Liver (tissue), 9 donors: ENCODE data around the gene ANO10. TPM values are rescaled to one million over a fixed set of nuclear protein-coding genes. Genes with fewer than 3 reads are reported as not detected.

Experiments used
- DNase-seq: peaks from one replicate; pipeline ENCODE4 v3.0.0-alpha.2; 2017; ENCODE audit warnings: low spot score
- H3K27ac ChIP-seq, 2 donors: one replicate each; pipeline ENCODE4 v1.7.0; 2013; ENCODE audit warnings: inconsistent platforms in 2 of 2, low read length in 2 of 2, control low read depth in 1 of 2, low read depth in 1 of 2, mild to moderate bottlenecking in 1 of 2
- H3K27me3 ChIP-seq, 4 donors: one replicate each; pipeline versions ENCODE4 v1.6.1 to v1.7.0; 2013; ENCODE audit warnings: low read length in 3 of 4, inconsistent platforms in 1 of 4, mild to moderate bottlenecking in 1 of 4, moderate library complexity in 1 of 4; ENCODE audit not compliant: control insufficient read depth in 4 of 4, insufficient read depth in 4 of 4
- H3K36me3 ChIP-seq, 4 donors: one replicate each; pipeline versions ENCODE4 v1.6.1 to v1.7.0; 2013; ENCODE audit warnings: low read length in 3 of 4, mild to moderate bottlenecking in 3 of 4, low read depth in 1 of 4, moderate library complexity in 1 of 4; ENCODE audit not compliant: control insufficient read depth in 4 of 4, insufficient read depth in 3 of 4
- H3K4me1 ChIP-seq, 4 donors: one replicate each; pipeline versions ENCODE4 v1.6.1 to v1.7.0; 2013; ENCODE audit warnings: low read length in 3 of 4, mild to moderate bottlenecking in 3 of 4, moderate library complexity in 1 of 4; ENCODE audit not compliant: control insufficient read depth in 4 of 4, insufficient read depth in 4 of 4
- H3K4me3 ChIP-seq, 3 donors: one replicate each; pipeline versions ENCODE4 v1.6.1 to v1.7.0; 2013; ENCODE audit warnings: low read length in 3 of 3, control low read depth in 1 of 3, low read depth in 1 of 3, mild to moderate bottlenecking in 1 of 3
- H3K9ac ChIP-seq, 2 donors: one replicate each; pipeline ENCODE4 v1.7.0; 2013; ENCODE audit warnings: low read length in 2 of 2, mild to moderate bottlenecking in 2 of 2, moderate library complexity in 2 of 2, control low read depth in 1 of 2, low read depth in 1 of 2
- H3K9me3 ChIP-seq, 4 donors: one replicate each; pipeline versions ENCODE4 v1.6.1 to v1.7.0; 2013; ENCODE audit warnings: low read length in 3 of 4; ENCODE audit not compliant: control insufficient read depth in 4 of 4
- ATF3 ChIP-seq: IDR thresholded peaks from 2 replicates; pipeline ENCODE4 v1.6.1; 2016; ENCODE audit warnings: antibody characterized with exemption
- CTCF ChIP-seq: fragments of 150-350 bp; IDR thresholded peaks from 2 replicates; pipeline ENCODE4 v1.5.1; 2017; ENCODE audit warnings: improper control_type of control experiment, low read depth, low read length; ENCODE audit not compliant: missing input control
- EGR1 ChIP-seq, 2 donors: IDR thresholded peaks; 2 replicates each; pipeline ENCODE4 v1.6.1; 2016 to 2018; ENCODE audit warnings: antibody characterized with exemption in 2 of 2, low read depth in 2 of 2
- FOXA1 ChIP-seq: IDR thresholded peaks from 2 replicates; pipeline ENCODE4 v1.6.1; 2016; ENCODE audit warnings: antibody characterized with exemption
- FOXA2 ChIP-seq: IDR thresholded peaks from 2 replicates; pipeline ENCODE4 v1.6.1; 2016; ENCODE audit warnings: antibody characterized with exemption
- GABPA ChIP-seq, 2 donors: IDR thresholded peaks in 1 of 2; conservative IDR thresholded peaks in 1 of 2; 2 replicates each; pipeline ENCODE4 v1.6.1; 2016; ENCODE audit warnings: antibody characterized with exemption in 2 of 2, mild to moderate bottlenecking in 1 of 2, moderate library complexity in 1 of 2
- HNF4G ChIP-seq: IDR thresholded peaks from 2 replicates; pipeline ENCODE4 v1.6.1; 2016; ENCODE audit warnings: antibody characterized with exemption
- JUND ChIP-seq, 2 donors: IDR thresholded peaks; 2 replicates each; pipeline ENCODE4 v1.6.1; 2016; ENCODE audit warnings: antibody characterized with exemption in 2 of 2
- MAX ChIP-seq: IDR thresholded peaks from 2 replicates; pipeline ENCODE4 v1.6.1; 2016; ENCODE audit warnings: antibody characterized with exemption
- NR2F2 ChIP-seq: IDR thresholded peaks from 2 replicates; pipeline ENCODE4 v1.6.1; 2016; ENCODE audit warnings: antibody characterized with exemption
- RAD21 ChIP-seq, 2 donors: IDR thresholded peaks; 2 replicates each; pipeline ENCODE4 v1.6.1; 2016; ENCODE audit warnings: antibody characterized with exemption in 2 of 2, mild to moderate bottlenecking in 2 of 2
- REST ChIP-seq: IDR thresholded peaks from 2 replicates; pipeline ENCODE4 v1.6.1; 2016; ENCODE audit warnings: antibody characterized with exemption, mild to moderate bottlenecking
- RXRA ChIP-seq, 2 donors: IDR thresholded peaks; 2 replicates each; pipeline ENCODE4 v1.6.1; 2017 to 2018; ENCODE audit warnings: antibody characterized with exemption in 2 of 2, mild to moderate bottlenecking in 1 of 2
- SP1 ChIP-seq: IDR thresholded peaks from 2 replicates; pipeline ENCODE4 v1.6.1; 2018; ENCODE audit warnings: antibody characterized with exemption, mild to moderate bottlenecking
- TAF1 ChIP-seq: conservative IDR thresholded peaks from 2 replicates; pipeline ENCODE4 v1.6.1; 2016; ENCODE audit warnings: antibody characterized with exemption, mild to moderate bottlenecking
- YY1 ChIP-seq: IDR thresholded peaks from 2 replicates; pipeline ENCODE4 v1.6.1; 2016; ENCODE audit warnings: antibody characterized with exemption, mild to moderate bottlenecking
- ZBTB33 ChIP-seq: IDR thresholded peaks from 2 replicates; pipeline ENCODE4 v1.6.1; 2016; ENCODE audit warnings: antibody characterized with exemption
- WGBS: extraction: QIAGEN DNeasy Blood & Tissue Kit; methylation state at CpG from one replicate; pipeline ENCODE4 v1.1.7; 2013; 5-methylcytosine and 5-hydroxymethylcytosine counted together
- polyA plus RNA-seq, 2 donors: library from polyadenylated mRNA; stranded (reverse) in 1 of 2; unstranded in 1 of 2; fragments of 200-250 nt in 1 of 2; fragments of >200 nt in 1 of 2; fragmentation: Nextera tagmentation in 1 of 2; extraction: Ambion mirVana in 1 of 2; gene quantifications; one replicate each; pipeline versions ENCODE4 v1.2.1 to v1.2.3, GENCODE V29; 2013 to 2015
- total RNA-seq, 2 donors: library from RNA; depleted of rRNA; stranded (reverse); fragments of >200 nt; gene quantifications; one replicate each; pipeline ENCODE4 v1.2.3, GENCODE V29; 2014
- donor health status: healthy.
- donor health status: healthy.
- donor health status: healthy.
- donor health status: healthy.
- donor health status: healthy.

ANO10 gene
- total and polyA plus RNA-seq, 4 donors: 5.6 to 8.7 (median 6.8) TPM

GRCh38 chr3:43338295-43338694 is 283.5 kb downstream of the ANO10 start:
- Histone ChIP-seq H3K9me3 (peaks cover 6 to 16% (median 11%) of the 10 kb centered on the region in 4 donors), H3K27ac (no peak overlapping the region), H3K4me1 (peaks cover 0 to 12% (median 8%) of the 10 kb centered on the region in 4 donors), H3K4me3 (no peak overlapping the region), H3K27me3 (no peaks in the 10 kb centered on the region), H3K9ac (no peak overlapping the region), H3K36me3 (peaks cover 4 to 59% (median 44%) of the 10 kb centered on the region in 4 donors)
- no peak for DNase-seq
- TF ChIP-seq JUND (IDR thresholded peaks at IDR 0.05) (no peak), REST (no peak), EGR1 (IDR thresholded peaks at IDR 0.05; ENCODE audit: low read depth in 2 of 2) (no peak), ATF3 (no peak), ZBTB33 (no peak), YY1 (no peak), RXRA (IDR thresholded peaks at IDR 0.05) (no peak), GABPA (IDR thresholded peaks at IDR 0.05 in 1 of 2, conservative IDR thresholded peaks at IDR 0.05 in 1 of 2) (no peak), NR2F2 (no peak)
- WGBS: 98% methylated on average over 2 of the region's 2 CpGs

GRCh38 chr3:43335799-43336198 is 286.0 kb downstream of the ANO10 start:
- Histone ChIP-seq H3K36me3 (peaks cover 2 to 52% (median 40%) of the 10 kb centered on the region in 4 donors), H3K9ac (no peak overlapping the region), H3K4me3 (no peak overlapping the region), H3K27me3 (no peaks in the 10 kb centered on the region), H3K9me3 (peaks cover 6 to 16% (median 11%) of the 10 kb centered on the region in 4 donors), H3K4me1 (peaks cover 1 to 9% (median 7%) of the 10 kb centered on the region in 4 donors), H3K27ac (no peak overlapping the region)
- no peak for DNase-seq
- 99% methylated on average over 1 of the region's 1 CpG for WGBS
- TF ChIP-seq ZBTB33: no peak
- TF ChIP-seq GABPA (IDR thresholded peaks at IDR 0.05 in 1 of 2, conservative IDR thresholded peaks at IDR 0.05 in 1 of 2): no peak
- no peak for TF ChIP-seq CTCF
- TF ChIP-seq MAX: no peak
- TF ChIP-seq RAD21 (IDR thresholded peaks at IDR 0.05): no peak
- no peak for TF ChIP-seq NR2F2
- TF ChIP-seq FOXA1: no peak
- TF ChIP-seq JUND (IDR thresholded peaks at IDR 0.05): no peak
- TF ChIP-seq SP1: no peak
- TF ChIP-seq EGR1 (IDR thresholded peaks at IDR 0.05; ENCODE audit: low read depth in 2 of 2): no peak
- no peak for TF ChIP-seq FOXA2
- TF ChIP-seq REST: no peak
- no peak for TF ChIP-seq YY1
- TF ChIP-seq RXRA (IDR thresholded peaks at IDR 0.05): no peak
- TF ChIP-seq TAF1: no peak
- TF ChIP-seq HNF4G: no peak
- no peak for TF ChIP-seq ATF3
